WTC11 (cell line): Measurements from ENCODE around the gene NACC2. TPM values are rescaled to one million over a fixed set of nuclear protein-coding genes. Genes with fewer than 3 reads are reported as not detected.

Source experiments
- ATAC-seq: fragments of 200-7000 bp; cut with Tn5 transposase; 2 replicates; pipeline ENCODE4 v1.10.0; 2021; ENCODE audit warnings: mild to moderate bottlenecking, moderate library complexity
- CTCF ChIA-PET: fragments of 300-600 bp; sonication (Branson Sonifier 250); formaldehyde crosslinking; loops from one replicate; lab custom pipeline; 2021; ENCODE audit warnings: antibody characterized with exemption; lab: Charles Lee
- POLR2A ChIA-PET: fragments of 350-600 bp; sonication (Branson Sonifier 250); formaldehyde crosslinking; loops from one replicate; lab custom pipeline; 2021; ENCODE audit warnings: antibody characterized with exemption; lab: Charles Lee
- DNase-seq: peaks from one replicate; pipeline ENCODE4 v3.0.0; 2021; ENCODE audit warnings: low spot score
- H3K27ac Mint-ChIP-seq: 2 replicates; pipeline ENCODE4 v1.8.0; 2021; ENCODE audit warnings: mixed read lengths
- H3K27me3 Mint-ChIP-seq: 2 replicates; pipeline ENCODE4 v1.8.0; 2021; ENCODE audit warnings: low read depth, mild to moderate bottlenecking, moderate library complexity, mixed read lengths
- H3K36me3 Mint-ChIP-seq: 2 replicates; pipeline ENCODE4 v1.8.0; 2021; ENCODE audit warnings: mixed read lengths
- H3K4me1 Mint-ChIP-seq: 2 replicates; pipeline ENCODE4 v1.8.0; 2022; ENCODE audit warnings: mixed read lengths
- H3K4me3 Mint-ChIP-seq: 2 replicates; pipeline ENCODE4 v1.8.0; 2021; ENCODE audit warnings: mild to moderate bottlenecking, moderate library complexity, mixed read lengths
- H3K9me3 Mint-ChIP-seq: 2 replicates; pipeline ENCODE4 v1.8.0; 2021; ENCODE audit warnings: mixed read lengths
- ATF6 ChIP-seq: sonication (generic); formaldehyde crosslinking; IDR thresholded peaks from 2 replicates; pipeline ENCODE4 v1.8.1; 2023; ENCODE audit warnings: mild to moderate bottlenecking, missing genetic modification reagents
- ESRRA ChIP-seq: sonication (generic); formaldehyde crosslinking; IDR thresholded peaks from 2 replicates; pipeline ENCODE4 v1.8.1; 2022; ENCODE audit warnings: mild to moderate bottlenecking, missing genetic modification reagents, borderline replicate concordance
- FOXP1 ChIP-seq: sonication (generic); formaldehyde crosslinking; IDR thresholded peaks from 2 replicates; pipeline ENCODE4 v1.8.0; 2022; ENCODE audit warnings: missing genetic modification reagents, mild to moderate bottlenecking, moderate library complexity, borderline replicate concordance
- FOXP4 ChIP-seq: sonication (generic); formaldehyde crosslinking; IDR thresholded peaks from 2 replicates; pipeline ENCODE4 v1.8.0; 2022; ENCODE audit warnings: mild to moderate bottlenecking, missing genetic modification reagents
- NFYB ChIP-seq: sonication (generic); formaldehyde crosslinking; conservative IDR thresholded peaks from 2 replicates; pipeline ENCODE4 v1.8.0; 2022; ENCODE audit warnings: low read depth, missing genetic modification reagents
- NR2C2 ChIP-seq: sonication (generic); formaldehyde crosslinking; IDR thresholded peaks from 2 replicates; pipeline ENCODE4 v1.8.0; 2022; ENCODE audit warnings: mild to moderate bottlenecking, missing genetic modification reagents
- SOX15 ChIP-seq: fragments of 250-450 bp; sonication (Bioruptor Pico); IDR thresholded peaks from 2 replicates; pipeline ENCODE4 v1.9.0; 2021; ENCODE audit warnings: mild to moderate bottlenecking
- TEAD1 ChIP-seq: sonication (generic); formaldehyde crosslinking; IDR thresholded peaks from 2 replicates; pipeline ENCODE4 v1.8.0; 2022; ENCODE audit warnings: mild to moderate bottlenecking, missing genetic modification reagents
- ZMAT4 ChIP-seq: fragments of 250-450 bp; sonication (Bioruptor Pico); IDR thresholded peaks from 2 replicates; pipeline ENCODE4 v1.9.0; 2021; ENCODE audit warnings: mild to moderate bottlenecking
- ZNF423 ChIP-seq: fragments of 250-450 bp; sonication (Bioruptor Pico); IDR thresholded peaks from 2 replicates; pipeline ENCODE4 v2.1.2; 2022; ENCODE audit warnings: mild to moderate bottlenecking, moderate library complexity
- total RNA-seq: library from RNA; stranded (reverse); gene quantifications from 3 replicates; pipeline ENCODE4 v1.2.3, GENCODE V29; 2021
- TF ChIP-seq, protein P1 (sequence below): fragments of 200-600 bp; IDR thresholded peaks from 2 replicates; pipeline ENCODE4 v1.8.0; 2022; ENCODE audit warnings: antibody characterized with exemption
- TF ChIP-seq, protein P2 (sequence below): sonication (generic); formaldehyde crosslinking; IDR thresholded peaks from 2 replicates; pipeline ENCODE4 v1.8.1; 2023; ENCODE audit warnings: mild to moderate bottlenecking, moderate library complexity, missing genetic modification reagents
- TF ChIP-seq, protein P3 (sequence below): sonication (generic); formaldehyde crosslinking; IDR thresholded peaks from 2 replicates; pipeline ENCODE4 v1.8.0; 2022; ENCODE audit warnings: mild to moderate bottlenecking, missing genetic modification reagents
- TF ChIP-seq, protein P4 (sequence below): sonication (generic); formaldehyde crosslinking; IDR thresholded peaks from 2 replicates; pipeline ENCODE4 v1.8.1; 2023; ENCODE audit warnings: mild to moderate bottlenecking, missing genetic modification reagents, moderate library complexity

The NACC2 gene
- total RNA-seq, 1 experiment from 2014 or later, result 17.1 TPM

- TF ChIP-seq, protein P1, sequence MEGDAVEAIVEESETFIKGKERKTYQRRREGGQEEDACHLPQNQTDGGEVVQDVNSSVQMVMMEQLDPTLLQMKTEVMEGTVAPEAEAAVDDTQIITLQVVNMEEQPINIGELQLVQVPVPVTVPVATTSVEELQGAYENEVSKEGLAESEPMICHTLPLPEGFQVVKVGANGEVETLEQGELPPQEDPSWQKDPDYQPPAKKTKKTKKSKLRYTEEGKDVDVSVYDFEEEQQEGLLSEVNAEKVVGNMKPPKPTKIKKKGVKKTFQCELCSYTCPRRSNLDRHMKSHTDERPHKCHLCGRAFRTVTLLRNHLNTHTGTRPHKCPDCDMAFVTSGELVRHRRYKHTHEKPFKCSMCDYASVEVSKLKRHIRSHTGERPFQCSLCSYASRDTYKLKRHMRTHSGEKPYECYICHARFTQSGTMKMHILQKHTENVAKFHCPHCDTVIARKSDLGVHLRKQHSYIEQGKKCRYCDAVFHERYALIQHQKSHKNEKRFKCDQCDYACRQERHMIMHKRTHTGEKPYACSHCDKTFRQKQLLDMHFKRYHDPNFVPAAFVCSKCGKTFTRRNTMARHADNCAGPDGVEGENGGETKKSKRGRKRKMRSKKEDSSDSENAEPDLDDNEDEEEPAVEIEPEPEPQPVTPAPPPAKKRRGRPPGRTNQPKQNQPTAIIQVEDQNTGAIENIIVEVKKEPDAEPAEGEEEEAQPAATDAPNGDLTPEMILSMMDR, result no peak
- no peak for TF ChIP-seq NFYB (CRISPR knock-in tag)
- 0 out of 2 replicates have a peak, but pooled peaks have one; percentile 6 for TF ChIP-seq FOXP1 (CRISPR knock-in tag)
- TF ChIP-seq, protein P2, sequence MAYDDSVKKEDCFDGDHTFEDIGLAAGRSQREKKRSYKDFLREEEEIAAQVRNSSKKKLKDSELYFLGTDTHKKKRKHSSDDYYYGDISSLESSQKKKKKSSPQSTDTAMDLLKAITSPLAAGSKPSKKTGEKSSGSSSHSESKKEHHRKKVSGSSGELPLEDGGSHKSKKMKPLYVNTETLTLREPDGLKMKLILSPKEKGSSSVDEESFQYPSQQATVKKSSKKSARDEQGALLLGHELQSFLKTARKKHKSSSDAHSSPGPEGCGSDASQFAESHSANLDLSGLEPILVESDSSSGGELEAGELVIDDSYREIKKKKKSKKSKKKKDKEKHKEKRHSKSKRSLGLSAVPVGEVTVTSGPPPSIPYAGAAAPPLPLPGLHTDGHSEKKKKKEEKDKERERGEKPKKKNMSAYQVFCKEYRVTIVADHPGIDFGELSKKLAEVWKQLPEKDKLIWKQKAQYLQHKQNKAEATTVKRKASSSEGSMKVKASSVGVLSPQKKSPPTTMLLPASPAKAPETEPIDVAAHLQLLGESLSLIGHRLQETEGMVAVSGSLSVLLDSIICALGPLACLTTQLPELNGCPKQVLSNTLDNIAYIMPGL (CRISPR knock-in tag), result no peak; the same call in 1 of the 2 replicates
- TF ChIP-seq, protein P3, sequence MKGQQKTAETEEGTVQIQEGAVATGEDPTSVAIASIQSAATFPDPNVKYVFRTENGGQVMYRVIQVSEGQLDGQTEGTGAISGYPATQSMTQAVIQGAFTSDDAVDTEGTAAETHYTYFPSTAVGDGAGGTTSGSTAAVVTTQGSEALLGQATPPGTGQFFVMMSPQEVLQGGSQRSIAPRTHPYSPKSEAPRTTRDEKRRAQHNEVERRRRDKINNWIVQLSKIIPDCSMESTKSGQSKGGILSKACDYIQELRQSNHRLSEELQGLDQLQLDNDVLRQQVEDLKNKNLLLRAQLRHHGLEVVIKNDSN, result peak; percentile 69
- TF ChIP-seq, protein P4, sequence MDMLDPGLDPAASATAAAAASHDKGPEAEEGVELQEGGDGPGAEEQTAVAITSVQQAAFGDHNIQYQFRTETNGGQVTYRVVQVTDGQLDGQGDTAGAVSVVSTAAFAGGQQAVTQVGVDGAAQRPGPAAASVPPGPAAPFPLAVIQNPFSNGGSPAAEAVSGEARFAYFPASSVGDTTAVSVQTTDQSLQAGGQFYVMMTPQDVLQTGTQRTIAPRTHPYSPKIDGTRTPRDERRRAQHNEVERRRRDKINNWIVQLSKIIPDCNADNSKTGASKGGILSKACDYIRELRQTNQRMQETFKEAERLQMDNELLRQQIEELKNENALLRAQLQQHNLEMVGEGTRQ (CRISPR knock-in tag), result peak; percentile 43
- no peak for TF ChIP-seq ESRRA
These were observed 851 bp downstream of the NACC2 start (continued) for GRCh38 chr9:136093995-136094881.

GRCh38 chr9:136093346-136093986 lies 1.6 kb downstream of the NACC2 start:
- no peaks in the 10 kb centered on the region for H3K9me3 Mint-ChIP-seq
- H3K27me3 Mint-ChIP-seq, result peaks cover 39% of the 10 kb centered on the region
- H3K4me3 Mint-ChIP-seq, result peak overlapping the region; percentile 63
- no peaks in the 10 kb centered on the region for H3K36me3 Mint-ChIP-seq
- no peak overlapping the region for H3K27ac Mint-ChIP-seq
- TF ChIP-seq ZNF423, result peak; percentile 44; the same call in 1 of the 2 replicates
- no peak for TF ChIP-seq FOXP4 (CRISPR knock-in tag)
- TF ChIP-seq TEAD1 (CRISPR knock-in tag), result no peak
- ATAC-seq (no peak), DNase-seq (no peak)
- CTCF ChIA-PET, result interaction anchor here (0.8 to 3.7 kb wide), 5 partner anchors 17 to 126 kb away, joined by 3 to 22 read pairs (median 4); no protein-coding TSS in a partner anchor
- H3K4me1 Mint-ChIP-seq, result peaks cover 23% of the 10 kb centered on the region
- POLR2A ChIA-PET, result no interaction called here

DNA sequence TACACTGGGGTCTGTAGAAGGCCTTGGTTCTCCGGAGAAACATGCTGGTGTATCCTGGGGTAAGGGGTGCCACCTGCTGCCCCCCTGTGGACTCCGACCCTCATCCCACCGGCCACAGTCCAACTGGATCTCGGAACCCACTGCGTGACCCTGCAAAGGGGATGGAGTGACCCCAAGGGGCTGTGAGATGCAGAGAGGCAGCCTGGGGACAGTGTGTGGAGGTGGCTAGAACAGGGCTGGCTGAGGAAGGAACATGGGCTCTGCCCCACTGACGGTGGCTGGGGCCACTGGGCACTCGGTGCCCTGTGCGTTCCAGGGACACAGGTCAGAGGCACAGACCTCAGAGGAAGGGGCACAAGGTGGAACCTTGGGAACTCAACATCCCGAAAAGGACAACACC lies 2.3 kb downstream of the NACC2 start:
- H3K4me3 Mint-ChIP-seq, result peak overlapping the region; percentile 51
- TF ChIP-seq NR2C2 (CRISPR knock-in tag) (no peak), ATF6 (no peak), SOX15 (CRISPR knock-in tag) (no peak), ZMAT4 (CRISPR knock-in tag) (no peak)
- H3K27ac Mint-ChIP-seq, result peak overlapping the region; percentile 8; the same call in 1 of the 2 replicates
- ATAC-seq (no peak), DNase-seq (no peak)
- peaks cover 23% of the 10 kb centered on the region for H3K4me1 Mint-ChIP-seq
- ChIA-PET POLR2A (no interaction called here), CTCF (interaction anchor here (0.8 to 1.3 kb wide), 2 partner anchors 19 to 30 kb away, joined by 3 to 7 read pairs; no protein-coding TSS in a partner anchor)
- no peaks in the 10 kb centered on the region for H3K9me3 Mint-ChIP-seq
- H3K36me3 Mint-ChIP-seq, result no peaks in the 10 kb centered on the region
- peaks cover 38% of the 10 kb centered on the region for H3K27me3 Mint-ChIP-seq
